Trophoblast cell (in vitro differentiated cells and primary cell): ENCODE results near the gene PRDM16.

Experiments used
- DNase-seq, 2 donors: peaks; one replicate each; pipeline ENCODE4 v3.0.0-alpha.2; 2016
- H2AFZ ChIP-seq: 2 replicates; pipeline ENCODE4 v1.6.1; 2013; ENCODE audit warnings: low read length, moderate library complexity, mild to moderate bottlenecking; ENCODE audit not compliant: insufficient read depth, poor library complexity
- H2AK5ac ChIP-seq: 2 replicates; pipeline ENCODE4 v1.6.1; 2013; ENCODE audit warnings: mild to moderate bottlenecking, low read length
- H2BK120ac ChIP-seq: 2 replicates; pipeline ENCODE4 v1.6.1; 2013; ENCODE audit warnings: low read length, mild to moderate bottlenecking, moderate library complexity; ENCODE audit not compliant: insufficient read depth, poor library complexity
- H2BK12ac ChIP-seq: 2 replicates; pipeline ENCODE4 v1.6.1; 2013; ENCODE audit warnings: mild to moderate bottlenecking, low read length, moderate library complexity
- H2BK5ac ChIP-seq: 2 replicates; pipeline ENCODE4 v1.6.1; 2013; ENCODE audit warnings: low read length, low read depth, moderate library complexity, mild to moderate bottlenecking; ENCODE audit not compliant: poor library complexity
- H3K14ac ChIP-seq: 2 replicates; pipeline ENCODE4 v1.6.1; 2013; ENCODE audit warnings: mild to moderate bottlenecking, low read length
- H3K18ac ChIP-seq: 2 replicates; pipeline ENCODE4 v1.6.1; 2013; ENCODE audit warnings: mild to moderate bottlenecking, low read length
- H3K23ac ChIP-seq: 2 replicates; pipeline ENCODE4 v1.6.1; 2013; ENCODE audit warnings: low read length
- H3K27ac ChIP-seq: 2 replicates; pipeline ENCODE4 v1.5.1; 2013; ENCODE audit warnings: low read depth, mild to moderate bottlenecking, inconsistent platforms, low read length, moderate library complexity
- H3K27me3 ChIP-seq: 2 replicates; pipeline ENCODE4 v1.6.1; 2013; ENCODE audit warnings: inconsistent platforms, mild to moderate bottlenecking, low read length, moderate library complexity; ENCODE audit not compliant: insufficient read depth
- H3K36me3 ChIP-seq, 2 experiments: 1 replicate in 1 of 2; 2 replicates in 1 of 2; pipeline ENCODE4 v1.6.1; 2013; ENCODE audit warnings: low read length in 2 of 2, mild to moderate bottlenecking in 2 of 2, moderate library complexity in 1 of 2; ENCODE audit not compliant: insufficient read depth in 2 of 2, control insufficient read depth in 1 of 2
- H3K4ac ChIP-seq: 2 replicates; pipeline ENCODE4 v1.6.1; 2013; ENCODE audit warnings: low read depth, mild to moderate bottlenecking, low read length, moderate library complexity
- H3K4me1 ChIP-seq, 2 experiments: 1 replicate in 1 of 2; 2 replicates in 1 of 2; pipeline ENCODE4 v1.6.1; 2013; ENCODE audit warnings: low read length in 2 of 2, mild to moderate bottlenecking in 2 of 2, moderate library complexity in 1 of 2; ENCODE audit not compliant: insufficient read depth in 2 of 2, control insufficient read depth in 1 of 2
- H3K4me2 ChIP-seq: 2 replicates; pipeline ENCODE4 v1.6.1; 2013; ENCODE audit warnings: inconsistent platforms, mild to moderate bottlenecking, low read length, moderate library complexity
- H3K4me3 ChIP-seq: 2 replicates; pipeline ENCODE4 v1.5.1; 2013; ENCODE audit warnings: mild to moderate bottlenecking, low read depth, low read length, inconsistent platforms
- H3K79me1 ChIP-seq: one replicate; pipeline ENCODE4 v1.6.1; 2013; ENCODE audit warnings: low read length
- H3K79me2 ChIP-seq: 2 replicates; pipeline ENCODE4 v1.6.1; 2013; ENCODE audit warnings: low read length, mild to moderate bottlenecking; ENCODE audit not compliant: control insufficient read depth, insufficient read depth, poor library complexity
- H3K9ac ChIP-seq: 2 replicates; pipeline ENCODE4 v1.6.1; 2013; ENCODE audit warnings: mild to moderate bottlenecking, low read length
- H3K9me3 ChIP-seq: 2 replicates; pipeline ENCODE4 v1.6.1; 2013; ENCODE audit warnings: low read depth, mild to moderate bottlenecking, control low read depth, inconsistent platforms, low read length; ENCODE audit not compliant: insufficient read depth
- H4K12ac ChIP-seq: 2 replicates; pipeline ENCODE4 v1.6.1; 2013; ENCODE audit warnings: low read depth, mild to moderate bottlenecking, low read length, moderate library complexity
- H4K8ac ChIP-seq: 2 replicates; pipeline ENCODE4 v1.6.1; 2013; ENCODE audit warnings: low read depth, mild to moderate bottlenecking, low read length, moderate library complexity
- H4K91ac ChIP-seq: one replicate; pipeline ENCODE4 v1.6.1; 2013; ENCODE audit warnings: low read depth, mild to moderate bottlenecking, low read length, moderate library complexity
- WGBS: extraction: QIAGEN DNeasy Blood & Tissue Kit; methylation state at CpG from one replicate; pipeline ENCODE4 v1.1.7; 2013; ENCODE audit warnings: missing lambda C conversion rate; ENCODE audit not compliant: insufficient read length, insufficient coverage; ENCODE audit errors: extremely low coverage; 5-methylcytosine and 5-hydroxymethylcytosine counted together

The PRDM16 gene

DNA sequence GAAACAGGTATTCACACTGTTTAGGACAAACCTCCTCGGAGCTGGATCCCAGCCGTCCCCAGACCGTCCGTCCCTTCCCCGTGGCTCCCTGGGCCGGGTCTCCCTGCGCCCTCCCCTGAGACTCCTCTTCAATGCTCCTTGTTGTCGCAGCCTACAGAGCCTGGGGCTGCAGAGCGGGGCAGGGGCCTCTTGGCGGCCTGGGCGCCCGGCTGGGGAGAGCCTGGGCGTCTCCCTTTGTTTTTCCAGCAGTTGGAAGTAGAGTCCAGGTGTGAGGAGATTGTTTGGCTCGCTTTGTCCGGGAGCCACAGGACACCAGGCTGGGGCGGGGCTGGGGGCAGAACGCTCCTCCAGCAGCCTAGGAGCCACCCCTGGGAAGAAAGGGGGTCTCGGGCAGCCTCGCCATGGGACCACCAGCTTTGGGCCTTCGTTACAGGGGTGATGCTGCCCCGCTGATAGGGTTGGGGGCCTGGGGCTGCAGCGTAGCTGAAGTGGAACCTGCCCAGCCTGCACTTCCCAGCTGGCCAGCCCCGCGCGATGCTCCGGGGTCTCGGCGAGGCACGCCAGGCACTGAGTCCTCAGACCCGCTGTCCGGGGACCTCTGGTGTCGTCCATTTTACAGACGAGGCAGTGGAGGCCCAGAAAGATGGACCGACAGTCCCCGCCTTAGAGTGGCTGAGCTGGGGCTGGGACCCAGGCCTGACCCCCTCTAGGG, 66.9 kb downstream of the PRDM16 start:
- H2AFZ ChIP-seq, result no peak overlapping the region
- no peak overlapping the region for H3K4ac ChIP-seq
- no peak overlapping the region for H3K14ac ChIP-seq
- H3K79me2 ChIP-seq, result no peaks in the 10 kb centered on the region
- no peak for DNase-seq
- no peak overlapping the region for H4K12ac ChIP-seq
- no peak overlapping the region for H2BK120ac ChIP-seq
- no peaks in the 10 kb centered on the region for H3K27me3 ChIP-seq
- no peak overlapping the region for H3K4me3 ChIP-seq
- no peak overlapping the region for H2BK5ac ChIP-seq
- no peak overlapping the region for H3K23ac ChIP-seq
- WGBS, result no CpG with 5 or more reads among the region's 35 CpGs
- no peak overlapping the region for H3K27ac ChIP-seq
- no peaks in the 10 kb centered on the region for H3K4me1 ChIP-seq
- H3K36me3 ChIP-seq, result no peaks in the 10 kb centered on the region
- no peak overlapping the region for H4K8ac ChIP-seq
- no peak overlapping the region for H3K4me2 ChIP-seq
- no peak overlapping the region for H2BK12ac ChIP-seq
- no peaks in the 10 kb centered on the region for H3K9me3 ChIP-seq
- no peaks in the 10 kb centered on the region for H3K79me1 ChIP-seq
- H4K91ac ChIP-seq, result no peak overlapping the region
- no peak overlapping the region for H3K18ac ChIP-seq
- H3K9ac ChIP-seq, result no peak overlapping the region
- H2AK5ac ChIP-seq, result no peak overlapping the region

DNA sequence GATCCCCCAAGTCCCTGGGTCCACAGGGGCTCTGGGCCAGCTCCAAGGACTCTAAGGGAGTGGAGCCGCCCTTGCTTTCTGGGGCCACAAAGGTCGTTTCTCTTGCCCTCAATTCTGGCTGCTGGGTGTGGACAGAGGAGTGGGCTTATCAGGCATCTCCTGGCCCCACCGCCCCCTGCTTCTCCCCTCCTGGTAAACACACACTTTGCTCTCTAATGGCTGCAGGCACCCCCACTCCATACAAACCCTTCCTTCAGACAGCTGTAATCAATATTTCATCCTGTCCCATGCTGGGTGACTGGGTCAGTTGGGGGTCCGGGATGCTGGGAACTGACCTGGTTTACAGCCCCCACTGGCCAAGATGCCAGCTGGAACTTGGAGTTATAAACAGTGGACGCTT, 67.5 kb downstream of the PRDM16 start:
- H2BK12ac ChIP-seq, result no peak overlapping the region

DNA sequence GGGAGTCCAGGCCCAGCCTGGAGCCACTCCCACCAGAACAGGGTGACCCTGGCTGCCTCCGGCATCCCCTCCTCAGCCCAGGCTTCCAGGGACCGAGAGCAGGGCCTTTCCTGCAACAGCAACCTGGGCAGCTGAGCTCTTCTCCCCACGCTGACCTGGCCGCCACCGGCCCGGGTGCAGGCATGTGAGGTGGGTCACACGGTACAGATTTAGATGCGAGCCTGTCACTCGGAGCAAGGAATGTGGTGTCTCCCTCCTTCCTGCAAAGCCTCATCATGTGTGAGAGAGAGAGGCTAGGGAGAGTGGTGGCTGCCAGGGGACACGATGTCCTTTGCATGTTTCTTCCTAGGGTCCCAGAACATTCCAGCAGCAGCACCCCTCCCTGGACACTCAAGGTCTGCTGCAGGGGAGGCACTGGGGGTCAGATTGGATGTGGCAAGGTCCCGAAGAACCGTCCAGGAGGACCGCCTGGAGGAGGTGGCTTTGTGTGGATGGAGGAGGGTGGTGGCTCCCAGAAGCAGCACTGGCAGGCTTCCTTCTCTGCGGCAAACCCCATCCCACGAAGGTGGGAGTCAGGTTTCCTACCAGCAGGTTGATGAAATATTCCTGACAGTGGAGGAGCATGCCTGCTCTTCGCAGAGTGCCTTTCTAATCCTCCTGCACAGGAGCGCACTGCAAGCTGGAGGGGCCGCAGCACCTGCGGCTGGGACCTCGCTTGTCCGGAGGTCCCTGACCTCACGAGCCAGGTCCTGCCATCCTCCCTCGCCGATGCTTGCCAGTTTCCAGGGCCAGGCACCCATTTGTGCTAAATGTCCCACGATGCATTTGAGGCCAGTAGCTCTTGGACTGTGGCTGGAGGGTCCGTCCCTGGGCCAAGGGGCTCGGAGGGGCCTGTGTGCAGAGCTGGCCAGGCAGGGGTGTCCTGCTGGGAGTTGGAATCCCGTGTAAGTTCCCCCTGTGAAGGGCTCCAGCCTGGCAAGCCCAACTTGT, 68.4 kb downstream of the PRDM16 start:
- Histone ChIP-seq H3K4me3 (no peak overlapping the region), H2BK12ac (no peak overlapping the region), H3K27ac (no peak overlapping the region), H2AK5ac (no peak overlapping the region), H3K79me2 (no peaks in the 10 kb centered on the region), H3K79me1 (no peaks in the 10 kb centered on the region), H4K91ac (no peak overlapping the region), H3K27me3 (no peaks in the 10 kb centered on the region), H3K23ac (no peak overlapping the region), H2BK5ac (no peak overlapping the region), H4K8ac (no peak overlapping the region), H3K36me3 (no peaks in the 10 kb centered on the region), H2AFZ (no peak overlapping the region), H3K9me3 (no peaks in the 10 kb centered on the region), H3K4ac (no peak overlapping the region), H3K14ac (no peak overlapping the region), H3K18ac (no peak overlapping the region), H3K9ac (no peak overlapping the region), H3K4me2 (no peak overlapping the region), H4K12ac (no peak overlapping the region), H3K4me1 (no peaks in the 10 kb centered on the region), H2BK120ac (no peak overlapping the region)
- no CpG with 5 or more reads among the region's 28 CpGs for WGBS
- no peak for DNase-seq

More for the DNA sequence above, 67.5 kb downstream of the PRDM16 start:
- Histone ChIP-seq H2AFZ (no peak overlapping the region), H3K23ac (no peak overlapping the region), H3K18ac (no peak overlapping the region), H3K79me2 (no peaks in the 10 kb centered on the region), H3K27ac (no peak overlapping the region), H3K36me3 (no peaks in the 10 kb centered on the region), H3K9ac (no peak overlapping the region), H2AK5ac (no peak overlapping the region), H4K12ac (no peak overlapping the region), H4K91ac (no peak overlapping the region), H3K14ac (no peak overlapping the region), H3K27me3 (no peaks in the 10 kb centered on the region), H3K79me1 (no peaks in the 10 kb centered on the region), H4K8ac (no peak overlapping the region), H3K9me3 (no peaks in the 10 kb centered on the region), H3K4me2 (no peak overlapping the region), H2BK120ac (no peak overlapping the region), H3K4me1 (no peaks in the 10 kb centered on the region), H2BK5ac (no peak overlapping the region), H3K4ac (no peak overlapping the region), H3K4me3 (no peak overlapping the region)
- WGBS, result no CpG with 5 or more reads among the region's 5 CpGs
- no peak for DNase-seq

DNA sequence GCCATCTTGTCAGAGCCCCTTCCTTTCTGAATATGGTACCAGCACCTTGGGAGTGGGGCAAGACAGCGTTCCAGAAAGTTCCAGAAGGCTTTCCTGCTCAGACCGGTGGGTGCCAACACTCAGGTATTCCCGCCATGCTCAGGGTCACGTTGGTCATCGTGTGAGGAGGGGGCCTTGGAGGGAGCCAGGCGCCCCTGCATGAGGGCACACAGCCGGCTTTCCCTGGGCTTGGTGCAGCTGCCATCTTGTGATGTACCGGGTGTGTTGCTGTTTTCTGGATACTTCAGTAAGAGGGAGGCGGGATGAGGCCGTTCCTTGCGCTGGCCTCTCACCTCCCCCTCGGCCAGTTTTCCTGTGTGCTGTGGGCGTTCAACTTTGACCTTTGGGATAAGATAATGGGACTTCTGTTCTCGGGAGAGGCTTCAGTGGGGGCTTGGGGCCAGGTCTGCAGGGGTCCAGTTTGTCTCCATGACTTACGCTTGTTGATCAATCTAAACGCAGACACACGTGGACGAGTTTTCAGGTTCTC, 69.7 kb downstream of the PRDM16 start:
- Histone ChIP-seq H3K4me2 (no peak overlapping the region), H4K8ac (no peak overlapping the region), H3K4me3 (no peak overlapping the region), H3K4me1 (no peaks in the 10 kb centered on the region), H2BK12ac (no peak overlapping the region), H3K9ac (no peak overlapping the region), H3K9me3 (no peaks in the 10 kb centered on the region), H3K27ac (no peak overlapping the region), H2BK5ac (no peak overlapping the region), H3K4ac (no peak overlapping the region), H3K23ac (no peak overlapping the region), H3K27me3 (no peaks in the 10 kb centered on the region), H4K91ac (no peak overlapping the region), H2AK5ac (no peak overlapping the region), H3K36me3 (no peaks in the 10 kb centered on the region), H3K14ac (no peak overlapping the region), H3K79me1 (no peaks in the 10 kb centered on the region), H3K79me2 (no peaks in the 10 kb centered on the region), H3K18ac (no peak overlapping the region), H2BK120ac (no peak overlapping the region), H4K12ac (no peak overlapping the region), H2AFZ (no peak overlapping the region)
- DNase-seq, result no peak
- WGBS, result no CpG with 5 or more reads among the region's 18 CpGs
